Forelimb muscle (tissue), 1 donor: ENCODE measurements around the gene RAB11FIP4. TPM values are rescaled to one million over a fixed set of nuclear protein-coding genes. Genes with fewer than 3 reads are reported as not detected.

Experiments used
- DNase-seq: peaks from one replicate; pipeline ENCODE4 v3.0.0-alpha.2; 2013; ENCODE audit warnings: low read depth
- polyA plus RNA-seq: library from polyadenylated mRNA; unstranded; fragments of 120-200 nt; gene quantifications from one replicate; pipeline ENCODE4 v1.2.1, GENCODE V29; 2013; ENCODE audit not compliant: insufficient read length

Gene RAB11FIP4
- polyA plus RNA-seq, 1 donor: 0.46 TPM

GRCh38 chr17:31405890-31406371 is 14.5 kb downstream of the RAB11FIP4 start:
- no peak for DNase-seq

GRCh38 chr17:31408586-31408985 is 17.1 kb downstream of the RAB11FIP4 start:
- no peak for DNase-seq

GRCh38 chr17:31411707-31412285 is 20.3 kb downstream of the RAB11FIP4 start:
- DNase-seq: no peak

DNA sequence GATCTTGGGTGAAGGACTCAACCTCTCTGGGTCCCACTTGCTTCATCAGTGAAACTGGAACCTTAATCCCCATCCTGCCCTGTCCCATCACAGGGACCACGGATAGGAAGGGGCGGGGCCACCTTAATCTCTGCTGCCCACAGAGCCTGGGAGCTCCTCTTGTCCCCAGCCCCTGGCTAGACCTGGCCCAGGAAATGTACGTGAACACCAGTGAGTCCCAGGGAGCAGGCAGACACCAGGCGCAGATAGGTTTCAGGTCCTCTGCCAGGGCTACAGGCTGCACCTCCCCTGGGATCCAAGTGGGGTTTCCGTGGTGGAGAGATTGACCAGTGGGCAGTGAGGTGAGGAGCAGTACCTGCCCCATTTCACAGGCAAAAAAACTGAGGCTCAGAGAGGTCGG is 21.0 kb downstream of the RAB11FIP4 start:
- DNase-seq: no peak

DNA sequence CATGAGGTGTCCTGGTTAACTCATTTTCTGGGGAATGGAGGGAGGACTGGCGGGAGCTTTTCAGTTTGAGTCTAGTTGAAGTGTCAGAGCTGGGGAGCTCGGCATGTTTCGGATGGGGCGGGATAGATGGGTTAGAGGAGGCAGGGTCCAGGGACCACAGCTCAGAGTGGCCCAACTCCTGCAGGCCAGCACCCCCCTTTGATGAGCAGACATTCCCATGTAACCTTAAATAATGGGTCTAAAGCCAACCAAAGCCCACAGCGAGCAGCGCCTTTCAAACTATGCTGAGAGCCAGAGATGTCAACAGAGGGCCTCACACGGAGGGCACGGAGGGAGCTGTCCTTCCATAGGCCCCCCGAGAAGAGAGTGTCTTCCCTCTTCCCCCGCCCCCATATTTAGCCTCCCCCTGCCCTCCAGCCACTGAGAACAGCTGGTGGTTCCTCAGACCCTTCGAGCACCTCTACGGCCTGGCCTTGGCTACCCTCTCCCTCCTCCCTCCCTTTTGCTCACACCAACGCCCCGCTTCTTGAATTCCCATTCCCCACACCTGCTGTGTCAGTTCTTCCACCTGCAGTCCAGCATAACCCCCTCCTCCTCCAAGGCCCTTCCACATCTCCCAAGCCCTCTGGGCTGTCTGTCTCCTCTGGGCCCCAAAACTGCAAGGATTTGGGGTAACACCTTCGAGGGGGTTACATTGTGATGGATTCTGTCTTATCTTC is 21.8 kb downstream of the RAB11FIP4 start:
- DNase-seq: no peak

GRCh38 chr17:31413874-31414549 is 22.5 kb downstream of the RAB11FIP4 start:
- no peak for DNase-seq

DNA sequence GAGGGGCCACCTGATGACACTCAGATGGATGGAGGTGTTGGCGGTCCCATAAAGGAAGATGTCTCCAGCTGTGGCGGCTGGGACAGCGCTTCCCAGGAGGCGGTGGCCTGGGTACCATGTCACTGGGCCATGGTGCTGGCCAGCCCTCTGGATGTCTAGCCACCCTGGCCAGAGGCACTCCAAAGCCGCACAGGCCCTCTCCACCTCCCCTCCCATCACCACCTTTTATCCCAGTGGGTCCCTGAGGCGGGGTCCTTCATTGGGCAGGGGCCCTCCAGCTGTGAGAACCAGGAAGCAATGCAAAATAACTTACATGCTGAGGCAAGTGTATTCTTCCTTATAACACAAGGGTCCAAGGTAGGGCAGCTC is 23.1 kb downstream of the RAB11FIP4 start:
- no peak for DNase-seq

GRCh38 chr17:31415004-31415454 is 23.6 kb downstream of the RAB11FIP4 start:
- DNase-seq: no peak

- DNase-seq: no peak
Observed at GRCh38 chr17:31415640-31416502, 24.4 kb downstream of the RAB11FIP4 start.

DNA sequence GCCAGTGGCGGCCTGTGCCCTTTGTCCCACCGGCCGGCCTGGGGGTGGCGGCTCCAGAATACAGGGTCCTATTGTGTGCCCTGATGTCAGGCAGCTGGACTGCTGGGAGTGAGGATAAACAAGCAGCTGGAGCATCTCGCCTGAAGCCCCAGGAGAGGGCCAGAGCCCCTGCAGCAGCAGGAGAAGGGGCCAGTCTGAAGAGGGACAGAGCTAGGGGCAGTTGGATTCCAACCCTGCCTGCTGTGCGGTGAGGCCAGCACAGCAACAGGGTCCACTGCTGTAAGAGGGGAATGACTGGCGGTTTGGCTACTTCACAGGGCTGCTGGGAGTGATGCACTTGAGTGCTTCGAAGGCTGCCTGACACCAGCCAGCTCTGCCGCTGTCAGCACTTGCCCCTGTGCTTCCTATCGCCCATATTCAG is 25.0 kb downstream of the RAB11FIP4 start:
- DNase-seq: no peak

DNA sequence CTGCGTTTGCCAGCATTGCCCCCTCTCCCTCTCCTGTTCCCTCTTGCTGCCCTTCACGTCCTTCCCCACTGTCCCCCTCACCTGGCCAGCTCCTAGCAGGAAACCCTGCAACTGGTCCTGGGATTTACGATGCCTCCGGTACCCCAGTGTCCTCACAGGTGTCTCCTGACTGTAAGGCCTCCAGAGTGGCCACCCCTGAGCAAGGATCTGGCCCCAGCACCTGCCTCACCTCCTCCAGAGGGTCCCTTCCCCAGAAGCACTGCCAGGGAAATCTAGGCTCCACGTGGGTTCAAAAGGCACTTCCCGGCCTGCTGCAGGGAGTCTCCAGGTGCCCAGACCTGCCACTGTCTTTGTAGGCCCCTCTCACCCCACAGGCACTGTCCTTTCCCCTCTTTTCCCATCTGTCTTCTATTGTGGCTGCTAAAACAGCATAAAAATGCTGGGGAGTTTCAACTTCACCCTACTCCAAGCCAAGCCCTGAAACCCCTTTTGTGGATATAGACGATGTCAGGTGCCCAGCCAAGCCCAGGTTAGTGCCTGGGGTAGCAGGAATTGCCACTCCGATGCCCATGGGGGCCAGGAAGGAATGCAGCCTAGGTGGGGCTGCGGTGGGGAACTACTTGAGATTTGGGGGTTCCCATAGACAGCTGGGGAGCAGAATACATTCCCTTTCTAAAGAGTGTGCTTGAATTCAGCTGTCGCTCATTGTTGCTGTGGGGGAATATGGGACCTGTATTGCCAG is 25.7 kb downstream of the RAB11FIP4 start:
- DNase-seq: no peak

- DNase-seq: no peak
Observed at GRCh38 chr17:31418773-31419350, 27.4 kb downstream of the RAB11FIP4 start.

- no peak for DNase-seq
Observed at GRCh38 chr17:31422443-31422842, 31.0 kb downstream of the RAB11FIP4 start.

- DNase-seq: no peak
Observed at GRCh38 chr17:31424944-31425281, 33.4 kb downstream of the RAB11FIP4 start.

DNA sequence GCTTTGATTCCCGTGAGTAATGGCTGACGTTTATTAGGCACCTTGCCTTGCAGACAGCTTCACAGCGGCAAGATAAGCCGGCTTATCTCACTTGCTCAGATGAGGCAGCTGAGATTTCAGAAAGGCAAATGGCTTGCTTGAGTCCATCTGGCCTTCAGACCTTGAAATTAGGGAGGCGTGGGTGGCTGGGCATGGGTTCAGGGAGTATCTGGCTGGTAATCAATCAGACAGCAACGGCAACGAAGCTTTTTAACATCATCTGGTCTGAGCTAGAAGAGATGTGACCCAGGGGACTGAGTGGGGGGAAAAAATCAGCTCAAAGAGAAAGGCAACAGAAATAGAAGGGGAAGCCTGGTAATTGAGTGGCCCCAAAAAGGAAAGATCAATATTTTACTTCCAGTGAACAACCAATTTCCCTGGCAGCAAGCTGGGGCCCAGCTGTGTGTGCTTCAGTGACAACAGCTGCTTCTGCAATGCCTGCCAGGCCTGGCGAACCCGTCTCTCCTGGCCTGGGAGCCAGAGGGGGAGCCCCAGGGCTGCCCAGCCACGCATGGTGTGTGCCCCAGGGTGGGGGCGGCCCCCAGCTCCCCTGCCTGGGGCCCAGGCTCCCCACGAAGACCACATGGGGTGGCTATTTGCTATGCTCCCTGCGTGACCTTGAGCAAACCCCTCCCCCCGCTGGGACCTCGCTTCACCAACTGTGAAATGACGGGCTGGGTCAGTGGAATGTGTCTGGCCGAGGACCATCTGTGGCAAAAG is 34.0 kb downstream of the RAB11FIP4 start:
- peak; percentile 14 for DNase-seq

DNA sequence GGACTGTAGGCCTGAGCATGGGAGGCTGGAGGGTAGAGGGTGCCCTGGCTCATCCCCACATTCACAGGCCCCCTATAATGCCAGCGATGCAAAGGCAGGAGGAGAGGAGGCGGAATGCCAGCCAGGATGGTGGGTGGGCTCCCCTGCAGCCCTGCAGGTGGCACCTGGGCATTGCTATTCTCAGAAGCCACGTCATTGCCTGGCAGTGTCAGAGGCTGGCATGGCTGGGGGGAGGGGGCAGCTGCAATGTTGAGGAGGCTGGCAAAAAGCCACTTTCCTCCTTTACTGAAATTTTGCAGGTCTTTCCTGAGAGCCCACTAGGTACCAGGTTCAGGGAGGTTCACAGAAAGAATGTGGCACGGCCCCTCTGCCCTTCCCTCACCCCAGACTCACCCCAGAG is 36.2 kb downstream of the RAB11FIP4 start:
- no peak for DNase-seq

DNA sequence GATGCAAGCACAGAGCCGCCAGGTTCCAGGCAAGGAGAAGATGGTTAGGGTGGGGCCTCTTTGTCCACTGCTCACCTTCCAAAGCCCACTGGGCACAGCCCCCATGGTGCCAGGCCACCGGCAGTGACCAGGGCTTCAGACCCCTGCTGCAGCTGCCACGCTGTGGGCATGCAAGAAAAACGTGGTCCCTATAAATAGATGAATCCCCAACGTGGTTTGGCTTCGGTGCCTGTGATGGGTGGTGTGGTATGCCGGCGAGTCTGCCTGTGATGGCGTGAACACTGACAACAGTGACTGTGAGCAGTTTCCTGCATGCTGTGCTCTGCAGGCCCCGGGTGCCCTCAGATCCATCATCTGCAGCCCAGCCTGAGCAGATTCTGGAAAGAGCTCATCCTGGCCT is 36.6 kb downstream of the RAB11FIP4 start:
- DNase-seq: no peak

DNA sequence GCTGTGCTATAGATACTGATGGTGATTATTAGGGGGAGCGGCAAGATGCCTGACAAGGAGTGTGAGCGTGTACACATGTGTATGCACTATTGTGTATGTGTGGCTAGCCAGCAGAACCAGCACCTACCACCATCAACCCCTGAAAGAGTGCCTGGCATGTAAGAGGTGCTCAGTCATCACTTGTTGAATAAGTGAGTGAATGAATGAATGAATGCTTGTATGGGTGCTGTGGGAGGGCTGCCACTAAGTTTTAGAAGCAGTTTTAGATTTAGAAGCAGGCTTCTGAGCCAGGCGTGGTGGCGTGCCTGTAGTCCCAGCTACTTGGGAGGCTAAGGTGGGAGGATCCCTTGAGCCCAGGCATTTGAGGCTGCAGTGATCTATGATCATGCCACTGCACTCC is 37.0 kb downstream of the RAB11FIP4 start:
- DNase-seq: no peak

- no peak for DNase-seq
Observed at GRCh38 chr17:31431098-31431851, 39.8 kb downstream of the RAB11FIP4 start.
